ENCODE results near the gene FNDC3A. TPM values are rescaled to one million over a fixed set of nuclear protein-coding genes. Genes with fewer than 3 reads are reported as not detected.
A peak's percentile ranks its signal among the peaks of the same experiment; 100 is the strongest.

FNDC3A gene
- total and polyA plus RNA-seq, 12 donors: 11.3 to 30.3 (median 23.1) TPM

- Histone ChIP-seq H3K36me3 (peaks cover 0 to 98% (median 41%) of the 10 kb centered on the region in 9 donors), H3K27ac (peak overlapping the region in 1 of 10 donors; percentile 7), H3K4me3 (no peak overlapping the region), H3K4me1 (peaks cover 0 to 26% (median 0%) of the 10 kb centered on the region in 9 donors), H3K27me3 (no peaks in the 10 kb centered on the region), H3K9me3 (no peaks in the 10 kb centered on the region)
- no peak for TF ChIP-seq CTCF (IDR thresholded peaks at IDR 0.05)
- intact Hi-C loops (cut with DNase I): no loop called here
- ATAC-seq (no peak), DNase-seq (no peak)
- 71 to 75% methylated on average over 4 of the region's 4 CpGs for WGBS, 2 donors
Measured at GRCh38 chr13:49184621-49185020, 208.9 kb downstream of the FNDC3A start.

GRCh38 chr13:49185264-49185663, 209.6 kb downstream of the FNDC3A start:
- H3K36me3 ChIP-seq: peaks cover 0 to 98% (median 45%) of the 10 kb centered on the region in 9 donors
- intact Hi-C loops (cut with DNase I): no loop called here
- no peak overlapping the region for H3K4me3 ChIP-seq
- no peak for DNase-seq
- peaks cover 0 to 26% (median 0%) of the 10 kb centered on the region in 9 donors for H3K4me1 ChIP-seq
- H3K27ac ChIP-seq: no peak overlapping the region
- WGBS, 2 donors: 70 to 74% methylated on average over 1 of the region's 1 CpG
- H3K9me3 ChIP-seq: no peaks in the 10 kb centered on the region
- ATAC-seq: no peak
- no peak for TF ChIP-seq CTCF (IDR thresholded peaks at IDR 0.05)
- H3K27me3 ChIP-seq: no peaks in the 10 kb centered on the region

- Histone ChIP-seq H3K9me3 (no peaks in the 10 kb centered on the region), H3K27ac (no peak overlapping the region), H3K27me3 (no peaks in the 10 kb centered on the region), H3K36me3 (peaks cover 0 to 100% (median 68%) of the 10 kb centered on the region in 9 donors), H3K4me3 (no peak overlapping the region), H3K4me1 (no peaks in the 10 kb centered on the region)
- ATAC-seq (no peak), DNase-seq (no peak)
- no peak for TF ChIP-seq CTCF (IDR thresholded peaks at IDR 0.05)
- intact Hi-C loops (cut with DNase I): no loop called here
- WGBS, 2 donors: 93 to 95% methylated on average over 2 of the region's 2 CpGs
Measured at GRCh38 chr13:49190901-49191300, 215.2 kb downstream of the FNDC3A start.

GRCh38 chr13:49206641-49207040, 230.9 kb downstream of the FNDC3A start:
- H3K9me3 ChIP-seq: no peaks in the 10 kb centered on the region
- ATAC-seq: no peak
- peaks cover 0 to 93% (median 46%) of the 10 kb centered on the region in 9 donors for H3K36me3 ChIP-seq
- H3K27me3 ChIP-seq: no peaks in the 10 kb centered on the region
- no peak for TF ChIP-seq CTCF (IDR thresholded peaks at IDR 0.05)
- WGBS, 2 donors: 92 to 94% methylated on average over 3 of the region's 3 CpGs
- no peak overlapping the region for H3K27ac ChIP-seq
- no peak for DNase-seq
- H3K4me1 ChIP-seq: peaks cover 0 to 4% (median 0%) of the 10 kb centered on the region in 9 donors
- H3K4me3 ChIP-seq: no peak overlapping the region
- intact Hi-C loops (cut with DNase I): no loop called here
